ENCODE data around the gene KRIT1. TPM values are rescaled to one million over a fixed set of nuclear protein-coding genes. Genes with fewer than 3 reads are reported as not detected.
A peak's percentile ranks its signal among the peaks of the same experiment; 100 is the strongest.
"Not testable (repeated sequence)": the region's sequence is repeated elsewhere in the genome, so short reads cannot be mapped to it uniquely, and the experiment has no call there.

Gene KRIT1
- total and polyA plus RNA-seq, 4 experiments from 2014 or later = 7.7 to 80.7 (median 43.7) TPM

- intact Hi-C loops (cut with micrococcal nuclease); H3K36me3 ChIP-seq (ENCODE audit: insufficient read depth, low read length); H3K4me3 ChIP-seq (ENCODE audit: low read length in 2 of 2); H3K27ac Mint-ChIP-seq; DNase-seq; H3K4me3 Mint-ChIP-seq; CTCF ChIA-PET (ENCODE audit: partially characterized antibody); H3K27me3 Mint-ChIP-seq; H3K4me1 ChIP-seq (ENCODE audit: insufficient read depth, low read length); H3K27ac ChIP-seq (ENCODE audit: low read depth, low read length); H3K9me3 ChIP-seq (ENCODE audit: control insufficient read depth in 1 of 2, low read length in 2 of 2); H3K27me3 ChIP-seq (ENCODE audit: insufficient read depth, low read length); H3K4me1 Mint-ChIP-seq; POLR2A ChIA-PET (ENCODE audit: partially characterized antibody): not testable (repeated sequence)
- Mint-ChIP-seq H3K36me3 (peaks cover 7 to 14% of the 10 kb centered on the region in 2 donors), H3K9me3 (peaks cover 0 to 56% (median 40%) of the 10 kb centered on the region in 8 donors)
Measured at GRCh38 chr7:92189246-92189645, 56.5 kb downstream of the KRIT1 start.

DNA sequence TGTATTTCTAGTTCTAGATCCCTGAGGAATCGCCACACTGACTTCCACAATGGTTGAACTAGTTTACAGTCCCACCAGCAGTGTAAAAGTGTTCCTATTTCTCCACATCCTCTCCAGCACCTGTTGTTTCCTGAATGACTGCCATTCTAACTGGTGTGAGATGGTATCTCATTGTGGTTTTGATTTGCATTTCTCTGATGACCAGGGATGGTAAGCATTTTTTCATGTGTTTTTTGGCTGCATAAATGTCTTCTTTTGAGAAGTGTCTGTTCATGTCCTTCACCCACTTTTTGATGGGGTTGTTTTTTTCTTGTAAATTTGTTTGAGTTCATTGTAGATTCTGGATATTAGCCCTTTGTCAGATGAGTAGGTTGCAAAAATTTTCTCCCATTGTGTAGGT, 61.4 kb downstream of the KRIT1 start:
- intact Hi-C loops (cut with micrococcal nuclease); H3K36me3 Mint-ChIP-seq; H3K27me3 Mint-ChIP-seq; H3K36me3 ChIP-seq (ENCODE audit: insufficient read depth, low read length); H3K4me3 ChIP-seq (ENCODE audit: low read length in 2 of 2); H3K4me3 Mint-ChIP-seq; H3K27me3 ChIP-seq (ENCODE audit: insufficient read depth, low read length); H3K27ac ChIP-seq (ENCODE audit: low read depth, low read length); H3K27ac Mint-ChIP-seq; DNase-seq; H3K9me3 ChIP-seq (ENCODE audit: control insufficient read depth in 1 of 2, low read length in 2 of 2); POLR2A ChIA-PET (ENCODE audit: partially characterized antibody); CTCF ChIA-PET (ENCODE audit: partially characterized antibody); H3K4me1 ChIP-seq (ENCODE audit: insufficient read depth, low read length); H3K4me1 Mint-ChIP-seq: not testable (repeated sequence)
- H3K9me3 Mint-ChIP-seq = peaks cover 0 to 25% (median 18%) of the 10 kb centered on the region in 8 donors

- ChIA-PET CTCF (ENCODE audit: partially characterized antibody) (interaction anchor here (0.7 to 2.5 kb wide), 17 partner anchors 11 to 268 kb away, joined by 3 to 15 read pairs (median 4); partner anchors contain the start of genes ANKIB1, GATAD1 and KRIT1), POLR2A (ENCODE audit: partially characterized antibody) (interaction anchor here (0.7 to 1.0 kb wide), 4 partner anchors 45 to 268 kb away, joined by 3 to 5 read pairs (median 4); partner anchors contain the start of genes ANKIB1, CYP51A1, GATAD1 and KRIT1)
- H3K36me3 ChIP-seq (ENCODE audit: insufficient read depth, low read length) = no peaks in the 10 kb centered on the region
- H3K27ac Mint-ChIP-seq = peak within 1 kb of the TSS in 4 of 7 donors; percentile 13 to 59 (median 40)
- peak within 1 kb of the TSS in 1 of 2 donors; percentile 36 for H3K4me3 ChIP-seq (ENCODE audit: low read length in 2 of 2)
- H3K27me3 Mint-ChIP-seq = no peaks in the 10 kb centered on the region
- no peaks in the 10 kb centered on the region for H3K36me3 Mint-ChIP-seq
- peaks cover 2 to 8% (median 3%) of the 10 kb centered on the region in 4 donors for H3K4me1 Mint-ChIP-seq
- peak; percentile 85 to 89 (median 88) for DNase-seq
- H3K27ac ChIP-seq (ENCODE audit: low read depth, low read length) = peak within 1 kb of the TSS; percentile 2
- H3K27me3 ChIP-seq (ENCODE audit: insufficient read depth, low read length) = no peaks in the 10 kb centered on the region
- no peaks in the 10 kb centered on the region for H3K4me1 ChIP-seq (ENCODE audit: insufficient read depth, low read length)
- H3K9me3 ChIP-seq (ENCODE audit: control insufficient read depth in 1 of 2, low read length in 2 of 2) = no peaks in the 10 kb centered on the region
- peaks cover 0 to 11% (median 3%) of the 10 kb centered on the region in 8 donors for H3K9me3 Mint-ChIP-seq
- intact Hi-C loops (cut with micrococcal nuclease) = loop anchor here (1.0 kb wide), 3 partner anchors 45 to 299 kb away; partner anchors contain the start of genes CYP51A1, GATAD1 and MTERF1
- H3K4me3 Mint-ChIP-seq = peak within 1 kb of the TSS; percentile 77 to 85 (median 80)
Measured at GRCh38 chr7:92178928-92179924, 66.5 kb downstream of the KRIT1 start, which contains the start of gene LRRD1. TSS of gene LRRD1 (minus strand) at chr7:92179142. CDS start at chr7:92165202, 13,940 bp downstream.

DNA sequence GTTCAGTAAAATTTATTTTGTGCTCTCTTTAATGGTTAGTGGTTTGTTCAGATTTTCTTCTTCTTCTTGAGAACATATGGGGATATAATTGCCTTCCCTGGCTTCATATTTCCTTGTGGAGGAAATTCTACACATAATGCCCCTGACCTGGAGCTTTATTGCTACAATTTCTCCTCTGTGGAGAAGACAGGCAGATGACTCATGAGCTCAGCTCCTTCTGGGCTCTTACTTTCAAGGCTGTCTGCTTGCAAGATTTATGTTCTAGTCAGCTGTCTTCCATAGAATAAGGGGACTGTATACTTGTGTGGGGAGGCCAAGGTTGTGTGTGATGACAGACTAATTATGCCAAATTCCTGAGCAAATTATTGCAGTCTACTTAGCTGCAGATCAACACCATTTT, 68.4 kb downstream of the KRIT1 start:
- Histone ChIP-seq H3K4me1 (ENCODE audit: insufficient read depth, low read length) (no peaks in the 10 kb centered on the region), H3K36me3 (ENCODE audit: insufficient read depth, low read length) (no peaks in the 10 kb centered on the region), H3K9me3 (ENCODE audit: control insufficient read depth in 1 of 2, low read length in 2 of 2) (no peaks in the 10 kb centered on the region), H3K27me3 (ENCODE audit: insufficient read depth, low read length) (no peaks in the 10 kb centered on the region), H3K4me3 (ENCODE audit: low read length in 2 of 2) (no peak overlapping the region), H3K27ac (ENCODE audit: low read depth, low read length) (no peak overlapping the region)
- peaks cover 0 to 7% (median 1%) of the 10 kb centered on the region in 8 donors for H3K9me3 Mint-ChIP-seq
- H3K4me3 Mint-ChIP-seq = no peak overlapping the region
- H3K27ac Mint-ChIP-seq = no peak overlapping the region
- H3K27me3 Mint-ChIP-seq = peaks cover 2 to 6% of the 10 kb centered on the region in 2 donors
- intact Hi-C loops (cut with micrococcal nuclease) = no loop called here
- no peaks in the 10 kb centered on the region for H3K36me3 Mint-ChIP-seq
- ChIA-PET POLR2A (ENCODE audit: partially characterized antibody) (no interaction called here), CTCF (ENCODE audit: partially characterized antibody) (interaction anchor here (1.3 kb wide), 1 partner anchor 18 kb away, joined by 3 read pairs; no protein-coding TSS in a partner anchor)
- no peak for DNase-seq
- H3K4me1 Mint-ChIP-seq = peaks cover 2 to 8% (median 3%) of the 10 kb centered on the region in 4 donors

DNA sequence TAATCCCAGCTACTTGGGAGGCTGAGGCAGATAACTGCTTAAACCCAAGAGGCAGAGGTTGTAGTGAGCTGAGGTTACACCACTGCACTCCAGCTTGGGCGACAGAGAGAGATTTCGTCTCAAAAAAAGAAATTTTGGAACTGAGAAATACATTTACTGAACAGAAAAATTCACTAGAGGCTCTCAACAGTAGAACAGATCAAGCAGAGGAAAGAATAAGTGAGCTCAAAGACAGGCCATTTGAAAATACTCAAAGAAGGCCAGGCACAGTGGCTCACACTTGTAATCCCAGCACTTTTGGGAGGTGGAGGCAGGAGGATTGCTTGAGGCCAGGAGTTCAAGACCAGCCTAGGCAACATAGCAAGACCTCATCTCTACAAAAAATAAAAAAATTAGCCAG, 76.2 kb downstream of the KRIT1 start:
- H3K27me3 Mint-ChIP-seq; H3K4me3 ChIP-seq (ENCODE audit: low read length in 2 of 2); H3K4me1 ChIP-seq (ENCODE audit: insufficient read depth, low read length); CTCF ChIA-PET (ENCODE audit: partially characterized antibody); H3K27ac Mint-ChIP-seq; H3K4me3 Mint-ChIP-seq; intact Hi-C loops (cut with micrococcal nuclease); H3K4me1 Mint-ChIP-seq; H3K9me3 ChIP-seq (ENCODE audit: control insufficient read depth in 1 of 2, low read length in 2 of 2); H3K36me3 ChIP-seq (ENCODE audit: insufficient read depth, low read length); H3K9me3 Mint-ChIP-seq; H3K27ac ChIP-seq (ENCODE audit: low read depth, low read length); H3K27me3 ChIP-seq (ENCODE audit: insufficient read depth, low read length); POLR2A ChIA-PET (ENCODE audit: partially characterized antibody); H3K36me3 Mint-ChIP-seq; DNase-seq: not testable (repeated sequence)

DNA sequence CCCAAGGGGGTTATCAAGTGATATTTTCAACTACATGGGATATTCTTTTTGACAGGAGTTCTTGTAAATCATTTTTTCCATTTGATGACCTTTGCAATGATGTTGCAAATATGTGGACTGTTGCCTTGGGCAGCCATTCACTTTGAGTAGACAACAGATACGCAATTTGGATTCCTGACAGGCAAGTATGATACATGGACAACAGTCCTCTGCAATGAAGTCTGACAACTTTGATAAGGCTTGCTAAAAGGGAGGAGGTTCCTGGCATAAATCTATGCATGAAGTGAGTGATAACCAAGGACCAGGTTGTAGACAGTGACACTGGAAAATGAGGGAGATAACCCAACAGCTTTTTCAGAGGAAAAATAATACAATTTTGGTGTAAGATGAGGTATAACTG, 84.4 kb downstream of the KRIT1 start:
- Histone ChIP-seq H3K27ac (ENCODE audit: low read depth, low read length) (no peak overlapping the region), H3K9me3 (ENCODE audit: control insufficient read depth in 1 of 2, low read length in 2 of 2) (no peaks in the 10 kb centered on the region), H3K36me3 (ENCODE audit: insufficient read depth, low read length) (no peaks in the 10 kb centered on the region), H3K4me1 (ENCODE audit: insufficient read depth, low read length) (no peaks in the 10 kb centered on the region), H3K27me3 (ENCODE audit: insufficient read depth, low read length) (no peaks in the 10 kb centered on the region), H3K4me3 (ENCODE audit: low read length in 2 of 2) (no peak overlapping the region)
- ChIA-PET POLR2A (ENCODE audit: partially characterized antibody) (no interaction called here), CTCF (ENCODE audit: partially characterized antibody) (interaction anchor here (2.2 kb wide), 1 partner anchor 18 kb away, joined by 5 read pairs; the partner anchor contains the start of gene LRRD1)
- intact Hi-C loops (cut with micrococcal nuclease) = no loop called here
- Mint-ChIP-seq H3K27me3 (peaks cover 3 to 8% of the 10 kb centered on the region in 2 donors), H3K4me1 (no peaks in the 10 kb centered on the region), H3K27ac (peak overlapping the region in 1 of 7 donors; percentile 8), H3K9me3 (no peaks in the 10 kb centered on the region), H3K4me3 (no peak overlapping the region), H3K36me3 (no peaks in the 10 kb centered on the region)
- DNase-seq = no peak

All from CD4-positive, alpha-beta memory T cell (primary cell).